Psoas muscle (tissue), 8 donors: ENCODE data around the gene UBE2J2. TPM values are rescaled to one million over a fixed set of nuclear protein-coding genes. Genes with fewer than 3 reads are reported as not detected.

Experiments used
- ATAC-seq, 4 donors: fragments of 200-7000 bp; cut with Tn5 transposase; one replicate each; pipeline ENCODE4 v1.9.1; 2020; ENCODE audit warnings: moderate library complexity in 3 of 4, mild to moderate bottlenecking in 2 of 4
- DNase-seq, 2 donors: peaks; one replicate each; pipeline ENCODE4 v3.0.0-alpha.2; 2020
- H3K27ac ChIP-seq: fragments of 200-600 bp; one replicate; pipeline ENCODE4 v1.8.0; 2022
- H3K27me3 ChIP-seq, 3 donors: fragments of 200-600 bp in 1 of 3; one replicate each; pipeline versions ENCODE4 v1.6.1 to v1.8.0; 2013 to 2022; ENCODE audit warnings: low read length in 2 of 3, mild to moderate bottlenecking in 2 of 3, moderate library complexity in 1 of 3; ENCODE audit not compliant: insufficient read depth in 3 of 3
- H3K36me3 ChIP-seq, 2 donors: fragments of 200-600 bp in 1 of 2; one replicate each; pipeline versions ENCODE4 v1.6.1 to v1.8.0; 2013 to 2022; ENCODE audit warnings: low read depth in 1 of 2, mild to moderate bottlenecking in 1 of 2, moderate library complexity in 1 of 2; ENCODE audit not compliant: insufficient read depth in 1 of 2
- H3K4me1 ChIP-seq: fragments of 200-600 bp; one replicate; pipeline ENCODE4 v1.8.0; 2022
- H3K4me3 ChIP-seq: fragments of 200-600 bp; one replicate; pipeline ENCODE4 v1.8.0; 2022; ENCODE audit warnings: mild to moderate bottlenecking
- H3K9me3 ChIP-seq: fragments of 200-600 bp; one replicate; pipeline ENCODE4 v1.8.0; 2022
- WGBS, 3 donors: extraction: QIAGEN DNeasy Blood & Tissue Kit; methylation state at CpG; one replicate each; pipeline versions ENCODE4 v1.1.6 to v1.1.7; 2013; 5-methylcytosine and 5-hydroxymethylcytosine counted together
- intact Hi-C, 2 donors: fragments of 100-400 bp; cut with DNase I; formaldehyde crosslinking; loops; one replicate each; pipeline versions ENCODE4 v1.11.0 to v1.14.2; 2022
- polyA plus RNA-seq, 3 donors: library from polyadenylated mRNA; stranded (reverse); fragments of 200-250 nt; gene quantifications; one replicate each; pipeline ENCODE4 v1.2.3, GENCODE V29; 2013
- total RNA-seq, 4 donors: library from RNA; stranded (reverse); fragmentation: NEBNext Ultra II Directional in 2 of 4; extraction: Animal tissue kit (Norgen Biotek cat#: 25700) in 2 of 4; gene quantifications; one replicate each; pipeline versions ENCODE4 v1.2.1 to v1.2.4, GENCODE V29; 2021 to 2023
- TF ChIP-seq, protein P1 (sequence below): fragments of 200-600 bp; IDR thresholded peaks from one replicate; pipeline ENCODE4 v1.8.0; 2022; ENCODE audit warnings: antibody characterized with exemption
- donor health status: healthy with polysubstance abuse.
- donor health status: DM: no; HTN: no; CAD: no; lungs with moderate emphysema.
- donor health status: Bipolar disorder and iron deficiency.
- donor health status: healthy.
- donor health status: DM: yes; HTN: yes; CAD: no.
- donor health status: DM: no; HTN: no; CAD: no.
- donor health status: DM: no; HTN: no; CAD: no.
- donor health status: DM: yes; HTN: yes; CAD: no.

Gene UBE2J2
- total and polyA plus RNA-seq, 7 donors = 36.8 to 80.9 (median 44.9) TPM

DNA sequence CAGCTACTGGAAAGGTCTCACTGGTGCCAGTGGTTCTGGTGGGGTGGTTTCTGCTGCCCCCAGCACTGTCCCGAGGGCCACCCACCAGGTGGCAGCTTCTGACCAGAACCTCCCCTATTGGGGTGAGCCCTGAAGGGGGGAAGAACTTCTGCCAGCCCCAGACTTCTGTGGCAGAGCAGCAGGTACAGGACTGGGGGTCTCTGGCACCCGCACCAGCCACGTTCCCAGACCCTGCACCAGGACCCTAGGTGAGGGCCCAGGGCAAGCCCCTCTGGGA is 36.4 kb upstream of the UBE2J2 start:
- 59 to 86% (median 79%) methylated on average over 3 of the region's 3 CpGs for WGBS, 3 donors
- DNase-seq = no peak
- peak overlapping the region; percentile 93 for H3K4me3 ChIP-seq
- intact Hi-C loops = no loop called here
- peak overlapping the region; percentile 97 for H3K27ac ChIP-seq
- no peak for ATAC-seq
- no peaks in the 10 kb centered on the region for H3K9me3 ChIP-seq
- H3K27me3 ChIP-seq = no peaks in the 10 kb centered on the region
- TF ChIP-seq, protein P1, sequence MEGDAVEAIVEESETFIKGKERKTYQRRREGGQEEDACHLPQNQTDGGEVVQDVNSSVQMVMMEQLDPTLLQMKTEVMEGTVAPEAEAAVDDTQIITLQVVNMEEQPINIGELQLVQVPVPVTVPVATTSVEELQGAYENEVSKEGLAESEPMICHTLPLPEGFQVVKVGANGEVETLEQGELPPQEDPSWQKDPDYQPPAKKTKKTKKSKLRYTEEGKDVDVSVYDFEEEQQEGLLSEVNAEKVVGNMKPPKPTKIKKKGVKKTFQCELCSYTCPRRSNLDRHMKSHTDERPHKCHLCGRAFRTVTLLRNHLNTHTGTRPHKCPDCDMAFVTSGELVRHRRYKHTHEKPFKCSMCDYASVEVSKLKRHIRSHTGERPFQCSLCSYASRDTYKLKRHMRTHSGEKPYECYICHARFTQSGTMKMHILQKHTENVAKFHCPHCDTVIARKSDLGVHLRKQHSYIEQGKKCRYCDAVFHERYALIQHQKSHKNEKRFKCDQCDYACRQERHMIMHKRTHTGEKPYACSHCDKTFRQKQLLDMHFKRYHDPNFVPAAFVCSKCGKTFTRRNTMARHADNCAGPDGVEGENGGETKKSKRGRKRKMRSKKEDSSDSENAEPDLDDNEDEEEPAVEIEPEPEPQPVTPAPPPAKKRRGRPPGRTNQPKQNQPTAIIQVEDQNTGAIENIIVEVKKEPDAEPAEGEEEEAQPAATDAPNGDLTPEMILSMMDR = no peak
- H3K36me3 ChIP-seq = peaks cover 7 to 52% of the 10 kb centered on the region in 2 donors
- H3K4me1 ChIP-seq = peaks cover 33% of the 10 kb centered on the region

DNA sequence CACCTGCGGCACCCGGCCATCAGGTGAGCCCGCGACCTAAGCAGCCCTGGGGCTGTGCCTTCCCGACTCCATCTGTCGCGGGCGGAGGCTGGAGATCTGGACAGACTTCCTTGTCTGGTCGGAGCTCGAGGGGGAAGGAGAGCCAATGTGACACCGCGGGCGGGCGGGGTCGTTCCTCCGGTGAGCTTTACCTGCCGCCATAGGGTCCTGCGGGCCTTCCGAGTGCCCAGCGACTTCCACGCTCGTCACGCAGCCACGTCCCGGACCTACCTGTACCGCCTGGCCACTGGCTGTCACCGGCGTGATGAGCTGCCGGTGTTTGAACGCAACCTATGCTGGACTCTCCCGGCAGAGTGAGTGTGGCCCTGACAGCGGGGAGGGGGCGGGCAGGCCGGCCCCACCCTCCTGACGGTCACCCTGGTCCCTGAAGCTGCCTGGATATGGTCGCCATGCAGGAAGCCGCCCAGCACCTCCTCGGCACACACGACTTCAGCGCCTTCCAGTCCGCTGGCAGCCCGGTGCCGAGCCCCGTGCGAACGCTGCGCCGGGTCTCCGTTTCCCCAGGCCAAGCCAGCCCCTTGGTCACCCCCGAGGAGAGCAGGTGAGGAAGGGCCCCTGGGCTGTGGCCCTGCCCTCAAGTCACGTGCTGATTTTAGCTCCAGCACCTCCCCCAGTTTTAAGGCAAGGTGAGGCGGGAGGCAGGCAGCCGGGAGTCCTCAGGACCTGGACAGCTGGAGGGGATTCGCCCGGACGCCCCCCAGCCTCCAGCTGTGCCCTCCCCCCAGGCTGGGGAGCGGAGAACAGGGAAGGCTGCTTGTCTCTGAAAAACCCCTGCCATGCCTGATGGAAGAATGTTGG is 35.8 kb upstream of the UBE2J2 start:
- WGBS, 3 donors = 35 to 40% (median 36%) methylated on average over 54 to 57 of the region's 57 CpGs
- no peaks in the 10 kb centered on the region for H3K27me3 ChIP-seq
- H3K36me3 ChIP-seq = peaks cover 5 to 47% of the 10 kb centered on the region in 2 donors
- H3K4me1 ChIP-seq = peaks cover 39% of the 10 kb centered on the region
- no peaks in the 10 kb centered on the region for H3K9me3 ChIP-seq
- TF ChIP-seq, protein P1 = no peak
- ATAC-seq = no peak
- intact Hi-C loops = loop anchor here in 1 of 2 donors (5.0 kb wide), 1 partner anchor 38 kb away; the partner anchor contains the start of gene DVL1
- H3K27ac ChIP-seq = peak overlapping the region; percentile 97
- DNase-seq = peak in 1 of 2 donors; percentile 56
- H3K4me3 ChIP-seq = peak overlapping the region; percentile 93

DNA sequence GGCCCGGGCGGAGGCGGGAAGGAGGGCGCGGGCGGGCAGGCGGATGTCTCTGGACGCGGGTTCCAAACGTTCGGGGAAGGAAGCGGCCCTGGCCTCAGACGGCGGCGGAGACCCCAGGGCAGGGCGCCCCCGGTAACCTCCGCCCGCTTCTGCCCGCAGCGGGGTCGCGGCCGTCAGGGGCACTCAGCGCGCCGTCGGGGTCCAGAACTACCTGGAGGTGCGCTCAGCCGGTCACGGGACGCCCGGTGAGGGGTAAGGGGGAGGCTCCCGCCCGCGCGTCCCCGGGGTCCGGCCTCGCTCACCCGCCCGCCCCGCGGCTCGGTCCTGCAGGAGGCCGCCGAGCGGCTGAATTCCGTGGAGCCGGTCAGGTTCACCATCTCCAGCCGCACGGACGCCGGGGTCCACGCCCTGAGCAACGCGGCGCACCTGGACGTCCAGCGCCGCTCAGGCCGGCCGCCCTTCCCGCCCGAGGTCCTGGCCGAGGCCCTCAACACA is 35.1 kb upstream of the UBE2J2 start:
- ATAC-seq (peak in 3 of 4 donors; percentile 3 to 6 (median 3)), DNase-seq (no peak)
- H3K27ac ChIP-seq = peak overlapping the region; percentile 97

DNA sequence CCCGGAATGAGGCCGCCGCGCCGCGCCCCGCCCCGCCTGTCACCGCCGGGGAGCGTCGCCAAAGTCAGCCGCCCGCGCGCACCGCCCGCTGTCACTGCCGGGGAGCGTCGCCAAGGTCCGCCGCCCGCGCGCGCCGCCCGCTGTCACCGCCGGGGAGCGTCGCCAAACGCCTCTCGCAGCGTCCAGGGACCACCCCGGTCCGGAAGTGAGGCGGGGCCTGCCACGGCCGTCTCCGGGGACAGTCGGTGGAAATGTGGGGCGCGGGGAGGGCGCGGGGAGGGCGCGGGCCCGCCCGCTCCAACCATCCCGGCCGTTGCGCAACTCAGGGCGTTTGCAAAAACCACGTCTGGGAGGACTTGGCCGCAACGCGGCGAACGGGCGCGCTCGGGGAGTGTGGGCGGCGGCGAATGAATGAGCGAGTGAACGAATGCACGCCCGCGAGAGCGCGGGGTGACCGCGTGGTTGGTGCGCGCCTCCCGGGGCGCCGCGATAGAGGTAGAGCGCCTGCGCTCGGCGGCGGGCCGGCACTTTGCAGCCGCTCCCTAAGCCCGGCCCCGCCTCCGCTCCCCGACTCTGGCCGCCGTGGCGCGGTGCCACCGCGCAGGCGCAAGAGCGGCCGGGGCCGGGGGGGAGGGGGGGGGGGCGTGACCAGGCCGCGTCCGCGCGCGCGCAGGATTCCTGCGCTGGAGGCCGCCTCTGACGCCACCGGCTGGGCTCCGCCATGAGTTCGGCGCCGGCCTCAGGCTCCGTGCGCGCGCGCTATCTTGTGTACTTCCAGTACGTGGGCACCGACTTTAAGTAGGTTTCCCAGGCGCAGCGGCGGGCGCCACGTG is 34.5 kb upstream of the UBE2J2 start, which contains the start of the genes ACAP3 and PUSL1:
ACAP3 (minus strand) TSS at position 8 of the 833 bp plus-strand sequence. CDS start 115 bp downstream, outside the sequence.
PUSL1 (plus strand) TSS at position 675 of the 833 bp plus-strand sequence; CDS start at position 722, 47 bp downstream.
- H3K27ac ChIP-seq = peak within 1 kb of the TSS; percentile 97
- peaks cover 45% of the 10 kb centered on the region for H3K4me1 ChIP-seq
- H3K9me3 ChIP-seq = no peaks in the 10 kb centered on the region
- no peaks in the 10 kb centered on the region for H3K27me3 ChIP-seq
- ATAC-seq = peak; percentile 82 to 83 (median 82)
- peak; percentile 95 to 96 for DNase-seq
- peaks cover 0 to 33% of the 10 kb centered on the region in 2 donors for H3K36me3 ChIP-seq
- H3K4me3 ChIP-seq = peak within 1 kb of the TSS; percentile 93
- 0 to 1% (median 1%) methylated on average over 68 to 124 of the region's 131 CpGs for WGBS, 3 donors
- intact Hi-C loops = loop anchor here in 1 of 2 donors (5.0 kb wide), 1 partner anchor 39 kb away; the partner anchor contains the start of gene DVL1
- TF ChIP-seq, protein P1 = no peak

More for the DNA sequence above, 35.1 kb upstream of the UBE2J2 start:
- intact Hi-C loops = loop anchor here in 1 of 2 donors (5.0 kb wide), 1 partner anchor 38 kb away; the partner anchor contains the start of gene DVL1
- no peaks in the 10 kb centered on the region for H3K9me3 ChIP-seq
- H3K36me3 ChIP-seq = peaks cover 3 to 40% of the 10 kb centered on the region in 2 donors
- no peaks in the 10 kb centered on the region for H3K27me3 ChIP-seq
- peak overlapping the region; percentile 93 for H3K4me3 ChIP-seq
- WGBS, 3 donors = 1% methylated on average over 39 to 66 of the region's 66 CpGs
- TF ChIP-seq, protein P1 = no peak
- peaks cover 44% of the 10 kb centered on the region for H3K4me1 ChIP-seq
